PC-3 (cell line): ENCODE results near the gene UBE2F.

Experiments used
- CTCF ChIP-seq: fragments of 300-600 bp; sonication (generic); conservative IDR thresholded peaks from 2 replicates; pipeline ENCODE4 v1.5.1; 2017; ENCODE audit warnings: antibody characterized with exemption, low read depth, mild to moderate bottlenecking, low read length
- EZH2 ChIP-seq: fragments of 300-600 bp; sonication (generic); IDR thresholded peaks from one replicate; pipeline ENCODE4 v1.6.1; 2017; ENCODE audit warnings: antibody characterized with exemption, mild to moderate bottlenecking, low read length; ENCODE audit not compliant: unreplicated experiment

GRCh38 chr2:238090887-238091286, 124.1 kb downstream of the UBE2F start:
- TF ChIP-seq CTCF = no peak
- TF ChIP-seq EZH2 = no peak
